ENCODE results near the gene SPTBN5.

The SPTBN5 gene

DNA sequence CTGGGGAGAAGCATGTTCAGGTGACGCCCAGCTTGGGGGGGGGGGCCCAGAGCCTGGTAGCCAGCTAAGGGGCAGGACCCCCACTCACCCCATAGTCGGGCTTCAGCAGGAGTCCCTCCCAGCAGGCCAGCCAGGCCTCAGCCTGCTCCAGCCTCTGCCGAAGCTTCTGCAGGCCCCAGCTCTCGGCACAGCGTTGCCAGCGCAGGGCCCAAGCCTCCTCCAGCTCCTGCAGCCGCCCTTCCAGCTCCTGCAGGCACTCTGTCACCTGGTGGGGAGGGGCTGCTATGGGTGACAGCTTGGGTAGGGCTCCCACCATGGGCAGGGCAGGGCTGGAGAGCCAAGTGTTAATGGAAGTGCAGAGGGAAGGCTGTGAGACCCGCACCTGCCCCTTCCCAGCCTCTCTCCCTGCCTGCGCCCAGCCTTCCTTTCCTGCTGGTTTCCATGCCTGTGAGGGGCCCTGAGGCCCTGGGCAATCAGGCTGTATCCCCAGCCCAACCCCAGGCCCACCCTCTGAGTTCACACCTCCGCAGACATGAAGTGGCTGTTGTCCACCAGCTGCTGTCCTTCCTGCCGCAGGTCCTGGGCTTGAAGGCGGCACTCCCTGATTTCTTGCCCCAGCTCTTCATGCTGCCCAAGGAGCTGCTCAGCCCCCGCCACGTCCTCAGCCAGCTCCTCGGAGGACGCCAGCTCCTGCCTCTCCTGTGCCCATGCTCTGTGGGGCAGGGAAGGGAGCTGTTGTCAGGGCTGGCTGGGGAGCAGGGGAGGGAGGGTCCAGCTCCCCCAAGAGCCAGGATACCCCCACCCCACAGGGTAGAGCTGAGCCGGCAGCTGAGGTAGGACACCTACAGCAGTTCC lies 40.9 kb downstream of the SPTBN5 start:
- Mint-ChIP-seq H3K27me3 (peaks cover 6% of the 10 kb centered on the region), H3K4me3 (no peak overlapping the region), H3K9me3 (no peaks in the 10 kb centered on the region), H3K27ac (no peak overlapping the region), H3K4me1 (ENCODE audit: low read depth) (no peaks in the 10 kb centered on the region), H3K36me3 (ENCODE audit: low read depth) (peaks cover 33% of the 10 kb centered on the region)
- intact Hi-C loops (cut with micrococcal nuclease), result no loop called here

DNA sequence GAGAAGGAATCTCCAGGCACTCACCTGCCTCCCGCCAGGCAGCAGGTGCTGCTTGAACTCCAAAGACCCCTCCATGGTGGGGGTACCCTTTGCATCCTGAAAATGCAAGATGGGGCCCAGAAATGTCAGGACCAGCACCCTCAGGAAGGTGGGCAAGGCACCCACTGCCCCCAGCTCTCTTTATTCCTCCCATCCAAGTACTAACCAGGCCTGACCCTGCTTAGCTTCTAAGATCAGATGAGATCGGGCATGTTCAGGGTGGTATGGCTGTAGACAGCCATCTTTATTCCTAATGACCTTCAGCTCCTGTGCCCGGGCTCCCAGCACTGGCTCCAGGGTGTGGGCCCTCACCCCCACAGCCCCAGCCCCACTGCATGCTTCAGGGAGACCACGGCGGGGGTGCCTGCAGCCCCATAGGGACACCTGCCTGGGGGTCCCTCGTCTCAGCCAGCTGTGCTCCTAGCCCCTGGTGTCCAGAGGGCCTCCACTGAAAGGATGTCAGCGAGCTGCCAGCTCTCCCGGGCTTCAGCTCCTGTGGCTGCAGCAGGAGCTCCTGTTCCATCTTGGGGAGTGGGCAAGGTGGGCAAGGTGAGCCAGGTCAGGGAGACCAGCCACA lies 42.0 kb downstream of the SPTBN5 start:
- Mint-ChIP-seq H3K9me3 (no peaks in the 10 kb centered on the region), H3K27me3 (peaks cover 6% of the 10 kb centered on the region), H3K27ac (no peak overlapping the region), H3K36me3 (ENCODE audit: low read depth) (peaks cover 43% of the 10 kb centered on the region), H3K4me1 (ENCODE audit: low read depth) (no peaks in the 10 kb centered on the region), H3K4me3 (no peak overlapping the region)
- intact Hi-C loops (cut with micrococcal nuclease), result no loop called here

- Mint-ChIP-seq H3K27ac (no peak overlapping the region), H3K9me3 (no peaks in the 10 kb centered on the region), H3K4me1 (ENCODE audit: low read depth) (no peaks in the 10 kb centered on the region), H3K36me3 (ENCODE audit: low read depth) (peaks cover 46% of the 10 kb centered on the region), H3K4me3 (no peak overlapping the region), H3K27me3 (peaks cover 6% of the 10 kb centered on the region)
- intact Hi-C loops (cut with micrococcal nuclease), result no loop called here
Measured at GRCh38 chr15:41851167-41851523, 42.7 kb downstream of the SPTBN5 start.

- H3K36me3 Mint-ChIP-seq (ENCODE audit: low read depth), result peaks cover 52% of the 10 kb centered on the region
Measured at GRCh38 chr15:41850482-41851166, 43.2 kb downstream of the SPTBN5 start.

DNA sequence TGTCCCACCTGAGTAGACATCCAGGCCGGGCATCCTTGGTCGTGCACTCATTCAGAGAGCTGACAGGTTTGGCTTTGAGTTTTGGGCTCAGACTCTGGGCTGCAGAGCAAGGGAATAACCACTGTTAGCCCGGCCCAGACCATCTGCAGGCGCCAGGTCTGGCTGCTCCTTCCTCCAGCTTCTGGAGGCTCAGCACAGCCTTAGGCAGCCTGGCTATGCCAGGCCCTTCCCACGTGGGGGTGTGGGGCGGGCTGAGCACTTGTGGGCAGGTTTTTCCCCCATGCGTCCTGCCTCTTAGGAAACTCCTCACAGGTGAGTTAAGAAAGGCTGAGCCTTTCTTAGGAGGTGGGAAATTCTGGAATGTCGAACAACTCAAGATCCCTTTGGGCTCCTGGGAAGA lies 44.0 kb downstream of the SPTBN5 start:
- intact Hi-C loops (cut with micrococcal nuclease), result no loop called here
- Mint-ChIP-seq H3K4me1 (ENCODE audit: low read depth) (no peaks in the 10 kb centered on the region), H3K27me3 (peaks cover 6% of the 10 kb centered on the region), H3K9me3 (no peaks in the 10 kb centered on the region), H3K4me3 (no peak overlapping the region), H3K36me3 (ENCODE audit: low read depth) (peaks cover 53% of the 10 kb centered on the region), H3K27ac (no peak overlapping the region)

More at GRCh38 chr15:41850482-41851166, 43.2 kb downstream of the SPTBN5 start:
- intact Hi-C loops (cut with micrococcal nuclease), result no loop called here
- H3K27me3 Mint-ChIP-seq, result peaks cover 6% of the 10 kb centered on the region
- no peaks in the 10 kb centered on the region for H3K9me3 Mint-ChIP-seq
- H3K4me1 Mint-ChIP-seq (ENCODE audit: low read depth), result no peaks in the 10 kb centered on the region
- no peak overlapping the region for H3K27ac Mint-ChIP-seq
- no peak overlapping the region for H3K4me3 Mint-ChIP-seq

DNA sequence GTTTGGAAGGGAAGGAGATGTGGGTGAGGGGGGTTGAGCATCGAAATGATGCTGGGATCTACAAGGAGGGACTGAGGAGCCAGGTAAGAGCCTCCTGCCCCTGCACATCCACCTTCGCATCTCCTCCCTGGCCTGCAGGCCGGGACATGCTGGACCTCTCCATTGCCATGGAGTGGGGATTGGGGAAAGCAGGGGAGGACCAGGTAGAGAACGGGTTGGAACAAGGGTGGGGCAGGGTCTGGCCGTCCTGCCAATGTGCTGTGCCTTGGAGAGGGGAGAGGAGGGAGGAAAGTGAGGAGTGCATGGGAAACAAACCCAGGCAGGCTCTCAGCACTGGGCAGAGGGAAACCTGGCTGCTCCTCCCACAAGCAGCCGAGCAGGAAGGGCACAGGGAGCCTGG lies 44.6 kb downstream of the SPTBN5 start:
- Mint-ChIP-seq H3K4me3 (no peak overlapping the region), H3K9me3 (no peaks in the 10 kb centered on the region), H3K36me3 (ENCODE audit: low read depth) (peaks cover 56% of the 10 kb centered on the region), H3K27ac (no peak overlapping the region), H3K27me3 (peaks cover 6% of the 10 kb centered on the region), H3K4me1 (ENCODE audit: low read depth) (no peaks in the 10 kb centered on the region)
- intact Hi-C loops (cut with micrococcal nuclease), result no loop called here

DNA sequence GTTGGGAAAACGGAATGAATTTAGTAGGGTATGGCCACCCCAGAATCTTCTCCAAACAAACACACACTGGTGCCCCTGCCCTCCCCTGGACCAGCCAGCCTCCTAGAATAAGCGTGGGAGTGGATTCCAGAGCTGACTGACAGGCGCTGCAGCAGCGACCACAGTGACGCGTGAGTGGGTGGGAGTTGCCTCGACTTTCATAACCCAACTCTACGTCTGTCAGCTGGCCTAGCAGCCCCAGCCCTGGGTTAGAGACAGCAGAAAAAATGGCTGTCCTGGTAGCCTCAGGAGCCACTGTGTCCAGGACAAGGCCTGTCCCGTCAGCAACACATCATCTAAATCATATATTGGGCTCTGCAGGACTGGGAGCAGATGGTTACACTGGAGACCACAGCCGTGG lies 45.2 kb downstream of the SPTBN5 start:
- Mint-ChIP-seq H3K9me3 (no peaks in the 10 kb centered on the region), H3K4me1 (ENCODE audit: low read depth) (no peaks in the 10 kb centered on the region), H3K27me3 (peaks cover 6% of the 10 kb centered on the region), H3K27ac (no peak overlapping the region), H3K36me3 (ENCODE audit: low read depth) (peaks cover 62% of the 10 kb centered on the region), H3K4me3 (no peak overlapping the region)
- intact Hi-C loops (cut with micrococcal nuclease), result no loop called here

GRCh38 chr15:41847981-41848380 lies 45.9 kb downstream of the SPTBN5 start:
- intact Hi-C loops (cut with micrococcal nuclease), result no loop called here
- Mint-ChIP-seq H3K36me3 (ENCODE audit: low read depth) (peaks cover 68% of the 10 kb centered on the region), H3K27me3 (peaks cover 6% of the 10 kb centered on the region), H3K4me3 (no peak overlapping the region), H3K27ac (no peak overlapping the region), H3K9me3 (no peaks in the 10 kb centered on the region), H3K4me1 (ENCODE audit: low read depth) (no peaks in the 10 kb centered on the region)

- intact Hi-C loops (cut with micrococcal nuclease), result no loop called here
- peaks cover 75% of the 10 kb centered on the region for H3K36me3 Mint-ChIP-seq (ENCODE audit: low read depth)
- H3K4me3 Mint-ChIP-seq, result no peak overlapping the region
- peaks cover 6% of the 10 kb centered on the region for H3K27me3 Mint-ChIP-seq
- no peaks in the 10 kb centered on the region for H3K9me3 Mint-ChIP-seq
- no peaks in the 10 kb centered on the region for H3K4me1 Mint-ChIP-seq (ENCODE audit: low read depth)
- H3K27ac Mint-ChIP-seq, result no peak overlapping the region
Measured at GRCh38 chr15:41847206-41847605, 46.6 kb downstream of the SPTBN5 start.

DNA sequence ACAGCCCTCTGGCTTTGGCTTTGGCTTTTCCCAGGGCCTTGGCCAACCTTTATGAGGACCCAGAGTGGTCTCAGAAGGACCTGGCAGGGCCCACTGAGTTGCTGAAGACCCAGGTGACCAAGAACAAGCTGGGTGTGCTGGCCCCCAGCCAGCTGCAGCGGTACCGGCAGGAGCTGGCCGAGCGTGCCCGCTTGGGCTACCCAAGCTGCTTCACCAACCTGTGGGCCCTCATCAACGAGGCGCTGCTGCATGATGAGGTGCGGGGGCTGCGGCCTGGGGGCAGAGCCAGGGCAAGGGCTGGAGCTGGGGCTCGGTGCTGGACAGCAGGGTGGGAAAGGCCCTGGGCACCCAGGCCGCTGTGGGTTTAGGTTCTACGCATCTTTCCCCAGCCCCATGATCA lies 49.0 kb downstream of the SPTBN5 start:
- peaks cover 99% of the 10 kb centered on the region for H3K36me3 Mint-ChIP-seq (ENCODE audit: low read depth)
- H3K9me3 Mint-ChIP-seq, result no peaks in the 10 kb centered on the region
- no peaks in the 10 kb centered on the region for H3K27me3 Mint-ChIP-seq
- no peak overlapping the region for H3K27ac Mint-ChIP-seq
- intact Hi-C loops (cut with micrococcal nuclease), result no loop called here
- no peaks in the 10 kb centered on the region for H3K4me1 Mint-ChIP-seq (ENCODE audit: low read depth)
- no peak overlapping the region for H3K4me3 Mint-ChIP-seq

- intact Hi-C loops (cut with micrococcal nuclease), result no loop called here
- H3K4me1 Mint-ChIP-seq (ENCODE audit: low read depth), result no peaks in the 10 kb centered on the region
- H3K27me3 Mint-ChIP-seq, result no peaks in the 10 kb centered on the region
- no peaks in the 10 kb centered on the region for H3K9me3 Mint-ChIP-seq
- H3K27ac Mint-ChIP-seq, result no peak overlapping the region
- no peak overlapping the region for H3K4me3 Mint-ChIP-seq
- H3K36me3 Mint-ChIP-seq (ENCODE audit: low read depth), result peaks cover 87% of the 10 kb centered on the region
Measured at GRCh38 chr15:41843571-41843970, 50.3 kb downstream of the SPTBN5 start.

DNA sequence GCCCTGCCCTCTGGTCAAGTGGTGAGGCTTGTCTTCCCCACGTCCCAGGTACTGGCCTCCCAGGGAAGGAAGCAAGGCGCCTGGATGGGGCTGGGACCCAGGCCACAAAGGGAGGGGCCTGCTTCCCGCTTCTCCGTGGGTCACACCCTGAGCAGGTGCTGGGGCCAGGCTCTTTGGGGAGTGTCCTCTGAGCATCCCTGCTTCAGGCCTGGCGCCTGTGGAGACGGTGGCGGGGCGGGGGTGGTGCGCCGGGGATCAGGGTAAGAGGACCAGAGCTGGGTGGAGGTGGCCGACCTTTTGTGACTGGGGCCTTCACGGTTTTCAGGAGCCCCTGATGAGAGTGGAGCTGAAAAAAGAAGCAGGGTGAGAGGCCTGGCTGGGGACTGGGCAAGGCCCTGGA lies 51.6 kb downstream of the SPTBN5 start:
- Mint-ChIP-seq H3K9me3 (no peaks in the 10 kb centered on the region), H3K4me3 (no peak overlapping the region)

DNA sequence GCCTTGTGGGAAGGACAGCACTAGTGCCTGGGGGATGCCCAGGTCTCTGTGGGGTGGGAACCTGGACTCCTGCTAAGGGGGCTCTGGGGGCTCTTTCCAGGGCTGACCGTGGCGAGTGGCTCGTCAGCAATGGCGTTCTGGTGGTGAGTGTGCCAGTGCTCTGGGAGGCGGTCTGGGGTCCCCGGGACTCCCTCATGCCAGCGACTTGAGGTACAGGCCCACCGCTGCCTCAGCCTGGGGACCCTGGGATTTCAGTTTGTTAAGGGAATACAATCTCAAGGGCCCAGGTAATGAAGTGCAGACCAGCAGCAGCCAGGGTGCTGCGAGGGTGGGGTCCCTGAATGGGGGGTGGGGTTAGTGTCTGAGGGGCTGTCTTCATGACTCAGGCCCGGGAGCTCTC lies 52.7 kb downstream of the SPTBN5 start:
- Mint-ChIP-seq H3K9me3 (no peaks in the 10 kb centered on the region), H3K36me3 (ENCODE audit: low read depth) (peaks cover 85% of the 10 kb centered on the region), H3K4me1 (ENCODE audit: low read depth) (no peaks in the 10 kb centered on the region), H3K27me3 (no peaks in the 10 kb centered on the region), H3K27ac (no peak overlapping the region), H3K4me3 (no peak overlapping the region)
- intact Hi-C loops (cut with micrococcal nuclease), result no loop called here

More for the DNA sequence above, 51.6 kb downstream of the SPTBN5 start:
- no peak overlapping the region for H3K27ac Mint-ChIP-seq
- intact Hi-C loops (cut with micrococcal nuclease), result no loop called here
- H3K4me1 Mint-ChIP-seq (ENCODE audit: low read depth), result no peaks in the 10 kb centered on the region
- no peaks in the 10 kb centered on the region for H3K27me3 Mint-ChIP-seq
- H3K36me3 Mint-ChIP-seq (ENCODE audit: low read depth), result peaks cover 85% of the 10 kb centered on the region

DNA sequence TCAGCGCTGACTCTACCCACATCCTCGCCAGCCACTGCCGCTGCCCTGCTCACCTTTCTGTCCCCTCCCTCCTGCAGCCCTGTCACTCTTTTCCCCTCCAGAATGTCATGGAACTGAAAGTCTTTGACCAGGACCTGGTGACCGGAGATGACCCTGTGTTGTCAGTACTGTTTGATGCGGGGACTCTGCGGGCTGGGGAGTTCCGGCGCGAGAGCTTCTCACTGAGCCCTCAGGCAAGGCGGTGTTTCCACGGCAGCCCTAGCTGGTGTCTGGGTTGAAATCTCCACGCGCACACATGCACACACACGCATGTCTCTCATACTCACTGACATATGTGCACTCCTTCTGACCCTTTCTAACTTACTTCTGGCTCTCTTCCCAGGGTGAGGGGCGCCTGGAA lies 53.2 kb downstream of the SPTBN5 start:
- intact Hi-C loops (cut with micrococcal nuclease), result no loop called here
- H3K36me3 Mint-ChIP-seq (ENCODE audit: low read depth), result peaks cover 85% of the 10 kb centered on the region
- no peaks in the 10 kb centered on the region for H3K9me3 Mint-ChIP-seq
- H3K4me1 Mint-ChIP-seq (ENCODE audit: low read depth), result no peaks in the 10 kb centered on the region
- no peak overlapping the region for H3K27ac Mint-ChIP-seq
- no peak overlapping the region for H3K4me3 Mint-ChIP-seq
- no peaks in the 10 kb centered on the region for H3K27me3 Mint-ChIP-seq
